Neural cell (in vitro differentiated cells): ENCODE measurements around the gene PIGO. TPM values are rescaled to one million over a fixed set of nuclear protein-coding genes. Genes with fewer than 3 reads are reported as not detected.
A peak's percentile ranks its signal among the peaks of the same experiment; 100 is the strongest.

ENCODE experiments used
- H2AFZ ChIP-seq: fragments of 200-600, 300-800 bp; sonication (generic), shearing (Covaris generic); 2 replicates; pipeline ENCODE4 v1.6.0; 2014; ENCODE audit warnings: low read depth, mild to moderate bottlenecking, antibody characterized with exemption, low read length, moderate library complexity
- H3F3A ChIP-seq: fragments of 200-600 bp; shearing (Covaris generic); 2 replicates; pipeline ENCODE4 v1.6.1; 2016; ENCODE audit warnings: mild to moderate bottlenecking, moderate library complexity, mixed read lengths, antibody characterized with exemption, low read length; ENCODE audit not compliant: insufficient read depth, poor library complexity, severe bottlenecking
- H3K27ac ChIP-seq: fragments of 200-600, 300-800 bp; sonication (generic), shearing (Covaris generic); 2 replicates; pipeline ENCODE4 v1.5.1; 2014; ENCODE audit warnings: mild to moderate bottlenecking, low read length, moderate library complexity
- H3K27me3 ChIP-seq: fragments of 300-800, 200-600 bp; sonication (generic), shearing (Covaris generic); 2 replicates; pipeline ENCODE4 v1.6.0; 2014; ENCODE audit warnings: mild to moderate bottlenecking, low read depth, low read length, moderate library complexity; ENCODE audit not compliant: insufficient read depth
- H3K36me3 ChIP-seq: fragments of 300-800, 200-600 bp; sonication (generic), shearing (Covaris generic); 2 replicates; pipeline ENCODE4 v1.5.1; 2014; ENCODE audit warnings: mild to moderate bottlenecking, antibody characterized with exemption, low read length, moderate library complexity; ENCODE audit not compliant: insufficient read depth
- H3K4me2 ChIP-seq: fragments of 300-800, 200-600 bp; sonication (generic), shearing (Covaris generic); 2 replicates; pipeline ENCODE4 v1.6.0; 2014; ENCODE audit warnings: mild to moderate bottlenecking, low read length
- H3K4me3 ChIP-seq: fragments of 300-800, 200-600 bp; sonication (generic), shearing (Covaris generic); 2 replicates; pipeline ENCODE4 v1.5.1; 2014; ENCODE audit warnings: mild to moderate bottlenecking, low read length, moderate library complexity
- H3K79me2 ChIP-seq: fragments of 200-600 bp; shearing (Covaris generic); replicated peaks from 2 replicates; pipeline ENCODE4 v1.6.0; 2014; ENCODE audit warnings: mild to moderate bottlenecking, low read length, moderate library complexity; ENCODE audit not compliant: insufficient read depth
- H3K9ac ChIP-seq: fragments of 300-800, 200-600 bp; sonication (generic), shearing (Covaris generic); 2 replicates; pipeline ENCODE4 v1.6.1; 2016; ENCODE audit warnings: mild to moderate bottlenecking, low read length, mixed read lengths
- H3K9me2 ChIP-seq: fragments of 200-600 bp; shearing (Covaris generic); 2 replicates; pipeline ENCODE4 v1.6.1; 2016; ENCODE audit warnings: mild to moderate bottlenecking, low read length, mixed read lengths; ENCODE audit not compliant: insufficient read depth
- H3K9me3 ChIP-seq: fragments of 200-600, 300-800 bp; sonication (generic), shearing (Covaris generic); 2 replicates; pipeline ENCODE4 v1.6.1; 2016; ENCODE audit warnings: mild to moderate bottlenecking, mixed run types, low read length, moderate library complexity, mixed read lengths
- H4K20me1 ChIP-seq: fragments of 200-600 bp; shearing (Covaris generic); 2 replicates; pipeline ENCODE4 v1.6.1; 2016; ENCODE audit warnings: mild to moderate bottlenecking, mixed run types; ENCODE audit not compliant: insufficient read depth
- CTCF ChIP-seq: fragments of 450-650 bp; IDR thresholded peaks from 2 replicates; pipeline ENCODE4 v1.5.1; 2014; ENCODE audit warnings: antibody characterized with exemption, mild to moderate bottlenecking, moderate library complexity; ENCODE audit not compliant: poor library complexity, severe bottlenecking
- EP300 ChIP-seq: fragments of 450-650 bp; conservative IDR thresholded peaks from 2 replicates; pipeline ENCODE4 v1.6.1; 2014; ENCODE audit warnings: antibody characterized with exemption, mild to moderate bottlenecking, moderate library complexity; ENCODE audit not compliant: poor library complexity, severe bottlenecking
- EZH2 ChIP-seq: fragments of 200-600, 300-800 bp; shearing (Covaris generic), sonication (generic); IDR thresholded peaks from 2 replicates; pipeline ENCODE4 v1.6.1; 2014; ENCODE audit warnings: antibody characterized with exemption, low read length, borderline replicate concordance, mild to moderate bottlenecking; ENCODE audit not compliant: insufficient read depth, poor library complexity, severe bottlenecking
- MXI1 ChIP-seq: fragments of 450-650 bp; conservative IDR thresholded peaks from 2 replicates; pipeline ENCODE4 v1.6.1; 2014; ENCODE audit warnings: antibody characterized with exemption, mild to moderate bottlenecking; ENCODE audit not compliant: poor library complexity, severe bottlenecking
- POLR2AphosphoS5 ChIP-seq: IDR thresholded peaks from 2 replicates; pipeline ENCODE4 v1.6.1; 2012
- RAD21 ChIP-seq: fragments of 450-650 bp; conservative IDR thresholded peaks from 2 replicates; pipeline ENCODE4 v1.6.1; 2014; ENCODE audit warnings: antibody characterized with exemption, mild to moderate bottlenecking, moderate library complexity
- REST ChIP-seq: IDR thresholded peaks from 2 replicates; pipeline ENCODE4 v1.6.1; 2012; ENCODE audit warnings: borderline replicate concordance
- SMC3 ChIP-seq: fragments of 450-650 bp; conservative IDR thresholded peaks from 2 replicates; pipeline ENCODE4 v1.6.1; 2014; ENCODE audit warnings: antibody characterized with exemption, mild to moderate bottlenecking, moderate library complexity; ENCODE audit not compliant: poor library complexity
- TAF1 ChIP-seq: IDR thresholded peaks from 2 replicates; pipeline ENCODE4 v1.6.1; 2012; ENCODE audit warnings: low read depth
- polyA plus RNA-seq: library from polyadenylated mRNA; depleted of rRNA; stranded (reverse); fragments of >200 nt; gene quantifications from 2 replicates; pipeline ENCODE4 v1.2.3, GENCODE V29; 2014

Gene PIGO
- polyA plus RNA-seq, 1 donor from 2014 or later = 8.5 TPM

DNA sequence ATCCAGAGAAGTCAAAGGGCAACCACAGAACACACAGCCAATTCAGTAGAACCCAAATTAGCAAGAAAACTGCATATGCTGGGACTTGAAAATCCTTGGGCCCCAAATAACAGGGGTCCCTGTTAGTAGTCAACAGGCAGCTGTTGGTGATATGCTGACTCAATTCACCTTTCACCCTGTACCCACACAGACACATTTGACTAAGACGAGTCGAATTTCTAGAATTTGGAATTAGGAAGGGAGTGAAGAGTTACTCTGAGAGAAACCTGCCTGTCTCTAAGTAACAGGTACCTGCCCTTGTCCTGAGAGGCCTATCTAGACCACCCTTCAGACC is 23.1 kb downstream of the PIGO start:
- Histone ChIP-seq H3F3A (no peaks in the 10 kb centered on the region), H3K4me2 (peak overlapping the region; percentile 56), H3K27ac (peak overlapping the region; percentile 91), H3K79me2 (peaks cover 42% of the 10 kb centered on the region), H4K20me1 (peaks cover 14% of the 10 kb centered on the region), H3K4me3 (peak overlapping the region; percentile 52), H3K36me3 (no peaks in the 10 kb centered on the region), H3K27me3 (no peaks in the 10 kb centered on the region), H3K9me2 (no peaks in the 10 kb centered on the region), H2AFZ (peak overlapping the region; percentile 36), H3K9me3 (no peaks in the 10 kb centered on the region), H3K9ac (peak overlapping the region; percentile 57)
- TF ChIP-seq CTCF = no peak
- no peak for TF ChIP-seq SMC3
- no peak for TF ChIP-seq EZH2
- no peak for TF ChIP-seq RAD21
- TF ChIP-seq EP300 = no peak
- TF ChIP-seq REST = no peak
- TF ChIP-seq MXI1 = no peak
- no peak for TF ChIP-seq TAF1
- no peak for TF ChIP-seq POLR2AphosphoS5

- Histone ChIP-seq H3K36me3 (no peaks in the 10 kb centered on the region), H3K27me3 (no peaks in the 10 kb centered on the region), H3K79me2 (peaks cover 48% of the 10 kb centered on the region), H3K9me3 (no peaks in the 10 kb centered on the region), H3K9ac (peak within 1 kb of the TSS; percentile 96), H3K27ac (peak within 1 kb of the TSS; percentile 93), H3K4me3 (peak within 1 kb of the TSS; percentile 97), H2AFZ (peak within 1 kb of the TSS; percentile 36), H4K20me1 (peaks cover 14% of the 10 kb centered on the region), H3K9me2 (no peaks in the 10 kb centered on the region), H3K4me2 (peak within 1 kb of the TSS; percentile 88), H3F3A (no peaks in the 10 kb centered on the region)
- TF ChIP-seq CTCF = peak; percentile 65
- TF ChIP-seq REST = peak; percentile 87
- TF ChIP-seq TAF1 = peak; percentile 89
- TF ChIP-seq RAD21 = no peak
- TF ChIP-seq SMC3 = peak; percentile 65
- no peak for TF ChIP-seq EZH2
- TF ChIP-seq POLR2AphosphoS5 = peak; percentile 99
- peak; percentile 91 for TF ChIP-seq EP300
- peak; percentile 78 for TF ChIP-seq MXI1
Observed at GRCh38 chr9:35072461-35073278, 23.7 kb downstream of the PIGO start, which contains the start of gene VCP. Gene VCP (minus strand): TSS chr9:35072625. CDS start chr9:35072353, 272 bp downstream.
